Measurements from ENCODE around the gene ULK4.

DNA sequence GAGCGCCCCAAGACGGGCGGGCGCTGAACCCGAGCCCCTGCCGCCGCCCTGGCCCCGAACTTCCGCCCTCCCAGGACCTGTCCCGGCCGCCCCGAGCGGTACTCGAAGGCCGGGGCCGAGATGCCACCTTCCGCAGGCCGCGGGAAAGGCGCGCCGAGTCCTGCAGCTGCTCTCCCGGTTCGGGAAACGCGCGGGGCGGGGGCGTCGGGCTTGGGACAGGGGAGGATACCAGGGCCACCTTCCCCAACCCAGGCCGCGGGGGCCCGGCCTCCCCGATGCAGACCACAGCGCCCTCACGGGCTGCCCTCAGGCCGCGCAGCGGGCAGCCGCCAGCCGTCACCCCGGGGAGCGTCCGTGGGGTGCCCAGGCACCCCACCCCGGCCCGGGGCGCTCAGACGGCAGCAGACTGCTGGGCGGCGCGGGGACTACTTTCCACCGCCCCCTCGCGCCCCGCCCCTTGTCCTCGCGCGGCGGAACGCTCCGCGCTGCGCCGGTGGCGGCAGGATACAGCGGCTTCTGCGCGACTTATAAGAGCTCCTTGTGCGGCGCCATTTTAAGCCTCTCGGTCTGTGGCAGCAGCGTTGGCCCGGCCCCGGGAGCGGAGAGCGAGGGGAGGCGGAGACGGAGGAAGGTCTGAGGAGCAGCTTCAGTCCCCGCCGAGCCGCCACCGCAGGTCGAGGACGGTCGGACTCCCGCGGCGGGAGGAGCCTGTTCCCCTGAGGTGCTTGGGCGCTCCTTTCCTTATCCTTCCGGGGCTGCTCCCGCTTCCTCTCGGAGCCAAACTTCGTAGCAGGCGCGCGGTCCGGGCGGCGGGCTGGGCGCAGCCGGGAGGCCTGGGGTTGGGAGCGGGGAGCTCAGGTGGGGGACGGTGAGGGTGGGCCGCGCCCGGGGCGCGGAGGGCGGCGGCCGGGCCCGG lies 762.7 kb downstream of the ULK4 start, which contains the start of gene CTNNB1:
- TF ChIP-seq CTCF (IDR thresholded peaks at IDR 0.05) (no peak), POLR2A (IDR thresholded peaks at IDR 0.05) (peak in 1 of 2 donors; percentile 93)

Data from lower leg skin (tissue), 3 donors.